Thyroid gland (tissue), 4 donors: ENCODE data around the gene CCDC172.

Source experiments
- CTCF ChIP-seq, 6 experiments: fragments of 200-600 bp in 3 of 6; fragments of 450-650 bp in 3 of 6; sonication (generic) in 3 of 6; IDR thresholded peaks; one replicate each; pipeline ENCODE4 v1.5.1; 2016 to 2019; ENCODE audit warnings: antibody characterized with exemption in 6 of 6, mild to moderate bottlenecking in 2 of 6, inconsistent platforms in 1 of 6, moderate library complexity in 1 of 6
- POLR2A ChIP-seq, 2 donors: fragments of 450-650 bp; IDR thresholded peaks; one replicate each; pipeline ENCODE4 v1.6.1; 2017; ENCODE audit warnings: antibody characterized with exemption in 2 of 2, mild to moderate bottlenecking in 2 of 2, moderate library complexity in 1 of 2

- TF ChIP-seq CTCF (IDR thresholded peaks at IDR 0.05) (no peak), POLR2A (IDR thresholded peaks at IDR 0.05) (no peak)
These were observed 37.5 kb upstream of the CCDC172 start for GRCh38 chr10:116286626-116287200.
